ENCODE results near the gene EVI5L.

EVI5L gene

DNA sequence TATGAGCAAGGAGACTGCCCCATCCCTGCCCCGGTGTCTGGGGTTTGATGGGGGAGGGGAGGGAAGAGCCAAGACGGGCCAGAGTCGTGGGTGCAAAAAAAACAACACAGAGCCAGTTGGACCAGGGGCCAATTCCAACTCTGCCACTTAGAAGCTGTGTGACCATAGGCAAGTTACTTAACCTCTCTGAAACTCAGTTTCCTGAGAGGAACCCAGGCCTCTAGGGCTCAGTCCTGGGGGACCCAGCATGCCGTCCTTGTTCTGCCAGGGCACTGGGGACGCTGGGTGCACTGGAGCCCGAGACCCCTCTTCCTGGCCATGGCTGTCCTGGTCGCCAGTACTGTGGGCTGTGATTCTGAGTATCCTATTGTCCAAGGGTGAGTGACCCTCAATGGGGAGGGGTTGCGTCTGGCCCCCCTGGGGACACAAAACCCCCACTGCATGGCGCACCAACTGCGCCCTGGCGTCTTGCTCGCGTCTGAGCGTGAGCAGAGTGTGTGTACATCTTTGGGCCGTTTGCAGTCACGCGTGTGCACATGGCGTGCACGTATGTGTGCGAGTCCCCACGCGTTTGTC lies 42.3 kb upstream of the EVI5L start:
- TF ChIP-seq, protein P1, sequence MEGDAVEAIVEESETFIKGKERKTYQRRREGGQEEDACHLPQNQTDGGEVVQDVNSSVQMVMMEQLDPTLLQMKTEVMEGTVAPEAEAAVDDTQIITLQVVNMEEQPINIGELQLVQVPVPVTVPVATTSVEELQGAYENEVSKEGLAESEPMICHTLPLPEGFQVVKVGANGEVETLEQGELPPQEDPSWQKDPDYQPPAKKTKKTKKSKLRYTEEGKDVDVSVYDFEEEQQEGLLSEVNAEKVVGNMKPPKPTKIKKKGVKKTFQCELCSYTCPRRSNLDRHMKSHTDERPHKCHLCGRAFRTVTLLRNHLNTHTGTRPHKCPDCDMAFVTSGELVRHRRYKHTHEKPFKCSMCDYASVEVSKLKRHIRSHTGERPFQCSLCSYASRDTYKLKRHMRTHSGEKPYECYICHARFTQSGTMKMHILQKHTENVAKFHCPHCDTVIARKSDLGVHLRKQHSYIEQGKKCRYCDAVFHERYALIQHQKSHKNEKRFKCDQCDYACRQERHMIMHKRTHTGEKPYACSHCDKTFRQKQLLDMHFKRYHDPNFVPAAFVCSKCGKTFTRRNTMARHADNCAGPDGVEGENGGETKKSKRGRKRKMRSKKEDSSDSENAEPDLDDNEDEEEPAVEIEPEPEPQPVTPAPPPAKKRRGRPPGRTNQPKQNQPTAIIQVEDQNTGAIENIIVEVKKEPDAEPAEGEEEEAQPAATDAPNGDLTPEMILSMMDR (IDR thresholded peaks at IDR 0.05; ENCODE audit: low read depth, low read length, missing control alignments) = no peak
- peaks cover 24% of the 10 kb centered on the region for H3K27me3 ChIP-seq (replicated peaks)

GRCh38 chr19:7788178-7788932 lies 41.7 kb upstream of the EVI5L start:
- Histone ChIP-seq H3K27ac (no peak overlapping the region), H3K36me3 (replicated peaks) (no peaks in the 10 kb centered on the region), H3K27me3 (replicated peaks) (peaks cover 24% of the 10 kb centered on the region), H3K4me3 (ENCODE audit: low read depth, low read length) (no peak overlapping the region)
- TF ChIP-seq, protein P1 (IDR thresholded peaks at IDR 0.05; ENCODE audit: low read depth, low read length, missing control alignments) = no peak
- in situ Hi-C loops (cut with HindIII; ENCODE audit: low pct_ligation_motif_present, low sequenced_read_pairs) = no loop called here
- no peak for DNase-seq

More for the DNA sequence above, 42.3 kb upstream of the EVI5L start:
- in situ Hi-C loops (cut with HindIII; ENCODE audit: low pct_ligation_motif_present, low sequenced_read_pairs) = no loop called here
- no peak overlapping the region for H3K4me3 ChIP-seq (ENCODE audit: low read depth, low read length)
- H3K27ac ChIP-seq = no peak overlapping the region
- no peaks in the 10 kb centered on the region for H3K36me3 ChIP-seq (replicated peaks)
- no peak for DNase-seq

- DNase-seq = no peak
- H3K36me3 ChIP-seq (replicated peaks) = no peaks in the 10 kb centered on the region
- H3K4me3 ChIP-seq (ENCODE audit: low read depth, low read length) = no peak overlapping the region
- in situ Hi-C loops (cut with HindIII; ENCODE audit: low pct_ligation_motif_present, low sequenced_read_pairs) = no loop called here
- TF ChIP-seq, protein P1 (IDR thresholded peaks at IDR 0.05; ENCODE audit: low read depth, low read length, missing control alignments) = no peak
- H3K27ac ChIP-seq = no peak overlapping the region
- peaks cover 24% of the 10 kb centered on the region for H3K27me3 ChIP-seq (replicated peaks)
Observed at GRCh38 chr19:7788933-7789323, 41.1 kb upstream of the EVI5L start.

DNA sequence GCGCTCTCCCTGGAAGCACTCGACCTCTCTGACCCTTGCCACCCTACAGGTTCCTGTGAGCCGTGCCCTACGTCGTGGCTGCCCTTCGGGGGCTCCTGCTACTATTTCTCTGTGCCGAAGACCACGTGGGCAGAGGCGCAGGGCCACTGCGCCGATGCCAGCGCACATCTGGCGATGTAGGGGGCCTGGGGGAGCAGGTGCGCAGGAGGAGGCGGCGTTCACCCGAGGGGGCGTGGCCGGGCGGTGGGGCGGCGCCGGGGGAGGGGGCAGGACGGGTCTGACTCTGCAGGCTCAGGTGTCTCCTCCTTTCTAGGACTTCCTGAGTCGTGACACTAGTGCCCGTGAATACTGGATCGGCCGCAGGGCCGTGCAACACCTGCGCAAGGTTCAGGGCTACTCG lies 40.6 kb upstream of the EVI5L start:
- peaks cover 24% of the 10 kb centered on the region for H3K27me3 ChIP-seq (replicated peaks)
- H3K36me3 ChIP-seq (replicated peaks) = no peaks in the 10 kb centered on the region
- TF ChIP-seq, protein P1 (IDR thresholded peaks at IDR 0.05; ENCODE audit: low read depth, low read length, missing control alignments) = no peak
- H3K27ac ChIP-seq = no peak overlapping the region
- no peak overlapping the region for H3K4me3 ChIP-seq (ENCODE audit: low read depth, low read length)
- in situ Hi-C loops (cut with HindIII; ENCODE audit: low pct_ligation_motif_present, low sequenced_read_pairs) = no loop called here
- DNase-seq = no peak

GRCh38 chr19:7790416-7790815 lies 39.6 kb upstream of the EVI5L start:
- no peak for DNase-seq
- Histone ChIP-seq H3K36me3 (replicated peaks) (no peaks in the 10 kb centered on the region), H3K27ac (no peak overlapping the region), H3K27me3 (replicated peaks) (peaks cover 24% of the 10 kb centered on the region), H3K4me3 (ENCODE audit: low read depth, low read length) (no peak overlapping the region)
- in situ Hi-C loops (cut with HindIII; ENCODE audit: low pct_ligation_motif_present, low sequenced_read_pairs) = no loop called here
- TF ChIP-seq, protein P1 (IDR thresholded peaks at IDR 0.05; ENCODE audit: low read depth, low read length, missing control alignments) = no peak
